Epithelial cell of esophagus (primary cell): ENCODE measurements around the gene GPR34.
"Not testable (repeated sequence)": the region's sequence is repeated elsewhere in the genome, so short reads cannot be mapped to it uniquely, and the experiment has no call there.

Experiments
- DNase-seq: peaks from one replicate; pipeline ENCODE4 v3.0.0; 2010; ENCODE audit warnings: low read depth
- H3K4me3 ChIP-seq: 2 replicates; pipeline ENCODE4 v1.5.1; 2011; ENCODE audit warnings: mild to moderate bottlenecking, low read length, control low read depth
- CTCF ChIP-seq: IDR thresholded peaks from 2 replicates; pipeline ENCODE4 v1.5.1; 2011; ENCODE audit warnings: low read depth, mild to moderate bottlenecking, low read length, control low read depth, inconsistent platforms; ENCODE audit not compliant: insufficient read depth; ENCODE audit errors: missing control alignments

The GPR34 gene

DNA sequence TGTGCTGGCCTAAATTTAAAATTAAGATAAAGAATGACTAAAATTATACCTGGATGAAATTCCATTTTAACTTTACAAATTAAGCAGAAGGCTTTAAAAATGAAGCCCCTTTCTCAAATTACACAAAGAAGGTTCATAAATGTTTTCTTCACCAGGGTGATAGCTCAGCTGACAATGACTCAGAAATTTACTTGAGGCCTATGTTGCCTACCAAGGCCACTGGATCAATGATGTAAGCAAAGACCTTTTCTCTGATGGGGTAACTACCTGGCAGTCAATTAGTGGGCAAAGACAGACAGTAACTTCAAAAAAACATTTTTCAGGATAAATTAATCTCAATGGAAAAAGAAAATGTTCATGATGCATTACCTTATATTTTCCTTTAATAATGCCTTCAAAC is 23.9 kb upstream of the GPR34 start:
- H3K4me3 ChIP-seq, result no peak overlapping the region
- no peak for TF ChIP-seq CTCF
- no peak for DNase-seq

DNA sequence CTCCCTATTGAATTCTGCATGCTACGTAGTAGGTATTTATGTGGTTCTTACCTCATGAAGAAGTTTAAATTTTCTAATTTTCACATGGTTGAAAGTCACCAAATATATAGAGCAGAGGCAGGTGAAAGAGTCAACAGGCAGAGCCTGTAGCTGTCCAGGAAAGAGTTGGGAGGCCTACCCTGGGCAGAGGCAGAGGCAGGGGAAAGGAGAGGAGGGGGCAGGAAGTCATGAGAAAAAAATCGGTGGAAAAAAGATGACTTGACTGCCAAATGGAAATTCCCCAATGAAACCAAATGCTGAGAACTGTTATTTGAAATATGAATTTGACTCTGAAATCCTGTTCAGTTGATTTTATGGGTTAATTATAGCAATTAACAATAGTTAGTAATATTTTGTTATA is 23.1 kb upstream of the GPR34 start:
- no peak overlapping the region for H3K4me3 ChIP-seq
- no peak for DNase-seq
- no peak for TF ChIP-seq CTCF

DNA sequence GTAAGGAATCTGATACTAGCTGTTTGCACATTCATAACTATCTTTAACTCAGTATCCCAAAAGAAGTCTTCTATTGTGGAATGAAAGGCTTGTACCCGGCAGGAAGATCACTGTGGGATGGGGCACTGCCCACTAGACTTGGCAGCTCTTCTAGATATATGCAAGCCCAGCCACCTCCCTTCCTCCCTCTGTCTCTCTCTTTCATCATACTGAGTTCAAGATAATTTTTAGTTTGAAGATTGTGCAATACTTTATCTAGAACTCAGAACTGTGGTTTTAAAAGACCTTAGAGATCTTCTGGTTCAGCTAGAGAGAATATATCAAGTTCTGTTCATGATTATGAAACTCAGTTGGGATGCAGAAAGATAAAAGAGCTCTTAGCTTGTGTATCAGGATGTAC is 22.5 kb upstream of the GPR34 start:
- H3K4me3 ChIP-seq, result no peak overlapping the region
- no peak for TF ChIP-seq CTCF
- DNase-seq, result no peak

DNA sequence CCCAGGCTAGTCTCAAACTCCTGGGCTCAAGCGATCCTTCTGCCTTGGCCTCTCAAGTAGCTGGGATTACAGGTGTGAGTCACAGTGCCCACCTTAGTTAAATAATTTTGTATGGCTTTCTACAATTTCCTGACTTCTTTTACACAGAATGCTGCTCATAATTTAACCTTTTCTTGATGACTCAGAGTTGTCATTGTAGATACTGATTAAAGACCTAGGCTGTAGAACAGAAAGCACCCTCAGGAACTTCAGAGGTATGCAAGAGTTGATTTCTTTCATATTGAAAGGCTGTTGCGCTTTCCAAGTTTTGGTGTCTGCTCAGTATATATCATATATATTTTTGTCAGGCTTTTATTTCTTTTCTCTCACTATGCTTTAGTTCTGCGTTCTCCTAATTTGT is 21.1 kb upstream of the GPR34 start:
- DNase-seq, result no peak
- H3K4me3 ChIP-seq, result no peak overlapping the region
- no peak for TF ChIP-seq CTCF

GRCh38 chrX:41670112-41670511 is 18.7 kb upstream of the GPR34 start:
- H3K4me3 ChIP-seq, result no peak overlapping the region
- DNase-seq, result no peak
- no peak for TF ChIP-seq CTCF

DNA sequence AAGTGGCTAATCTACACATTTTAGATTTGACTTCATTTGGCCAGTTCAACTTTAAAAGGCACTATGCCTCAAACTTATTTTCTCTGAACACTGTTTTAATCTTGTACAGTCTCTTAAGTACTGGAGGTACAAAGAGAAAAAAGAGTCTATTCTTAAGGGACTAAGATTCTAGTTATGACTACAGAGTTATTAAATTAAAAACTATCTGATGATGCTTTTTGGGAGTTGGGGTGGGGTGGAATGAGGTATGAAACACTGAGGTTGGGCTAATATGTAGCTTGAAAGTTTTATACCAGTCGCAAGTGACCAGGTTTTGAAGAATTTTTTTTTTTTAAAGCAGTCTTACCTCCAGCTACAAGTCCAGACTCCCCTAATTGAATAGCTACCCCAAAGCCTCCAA is 17.7 kb upstream of the GPR34 start:
- no peak overlapping the region for H3K4me3 ChIP-seq
- TF ChIP-seq CTCF, result no peak
- no peak for DNase-seq

- no peak for TF ChIP-seq CTCF
- no peak for DNase-seq
- H3K4me3 ChIP-seq, result no peak overlapping the region
These were observed 16.1 kb upstream of the GPR34 start for GRCh38 chrX:41672643-41673042.

DNA sequence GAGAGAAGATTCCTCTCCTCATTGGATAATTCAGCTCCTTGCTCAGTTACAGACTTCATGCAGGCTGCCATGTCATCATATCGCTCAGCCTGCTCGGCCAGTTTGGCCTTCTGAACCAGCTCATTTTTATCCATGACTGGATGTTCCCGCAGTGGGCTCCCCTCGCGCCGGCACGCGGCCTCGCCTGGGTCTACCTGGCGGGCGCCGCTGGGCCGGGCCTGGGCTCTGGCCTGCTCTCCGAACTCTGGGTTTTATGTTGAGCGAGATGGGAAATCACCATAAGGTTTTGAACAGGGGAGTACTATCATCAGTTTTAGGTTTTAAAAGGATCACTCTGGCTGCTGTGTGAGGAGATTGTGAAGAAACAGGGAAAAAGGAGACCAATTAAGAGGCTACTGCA is 12.4 kb upstream of the GPR34 start:
- DNase-seq, H3K4me3 ChIP-seq: not testable (repeated sequence)
